ENCODE results near the gene FBH1. TPM values are rescaled to one million over a fixed set of nuclear protein-coding genes. Genes with fewer than 3 reads are reported as not detected.

Gene FBH1
- polyA plus RNA-seq, 1 donor = 70.5 TPM

- H3K36me3 ChIP-seq (ENCODE audit: control insufficient read depth, insufficient read depth, low read length) = peaks cover 23% of the 10 kb centered on the region
- no peak for DNase-seq
- H3K4me1 ChIP-seq (ENCODE audit: control insufficient read depth, insufficient read depth, low read length) = peaks cover 22% of the 10 kb centered on the region
- H3K4me3 ChIP-seq (ENCODE audit: low read length) = peak overlapping the region; percentile 84
- H3K27ac ChIP-seq (ENCODE audit: low read length) = no peak overlapping the region
- H3K27me3 ChIP-seq (ENCODE audit: control insufficient read depth, insufficient read depth, low read length) = no peaks in the 10 kb centered on the region
- 56% methylated on average over 4 of the region's 7 CpGs for WGBS (ENCODE audit: insufficient coverage, low lambda C conversion rate)
- no peaks in the 10 kb centered on the region for H3K9me3 ChIP-seq (ENCODE audit: control insufficient read depth, low read depth, low read length)
Observed at GRCh38 chr10:5891009-5891408, 966 bp downstream of the FBH1 start.

- H3K9me3 ChIP-seq (ENCODE audit: control insufficient read depth, low read depth, low read length) = no peaks in the 10 kb centered on the region
- H3K36me3 ChIP-seq (ENCODE audit: control insufficient read depth, insufficient read depth, low read length) = peaks cover 23% of the 10 kb centered on the region
- H3K4me3 ChIP-seq (ENCODE audit: low read length) = no peak overlapping the region
- WGBS (ENCODE audit: insufficient coverage, low lambda C conversion rate) = no CpG with 5 or more reads among the region's 8 CpGs
- no peaks in the 10 kb centered on the region for H3K27me3 ChIP-seq (ENCODE audit: control insufficient read depth, insufficient read depth, low read length)
- no peak for DNase-seq
- H3K27ac ChIP-seq (ENCODE audit: low read length) = no peak overlapping the region
- H3K4me1 ChIP-seq (ENCODE audit: control insufficient read depth, insufficient read depth, low read length) = peaks cover 22% of the 10 kb centered on the region
Observed at GRCh38 chr10:5892007-5892406, 2.0 kb downstream of the FBH1 start.

- no peak for DNase-seq
- peaks cover 21% of the 10 kb centered on the region for H3K36me3 ChIP-seq (ENCODE audit: control insufficient read depth, insufficient read depth, low read length)
- no peak overlapping the region for H3K27ac ChIP-seq (ENCODE audit: low read length)
- peaks cover 14% of the 10 kb centered on the region for H3K4me1 ChIP-seq (ENCODE audit: control insufficient read depth, insufficient read depth, low read length)
- WGBS (ENCODE audit: insufficient coverage, low lambda C conversion rate) = 0% methylated on average over 1 of the region's 2 CpGs
- H3K4me3 ChIP-seq (ENCODE audit: low read length) = no peak overlapping the region
- H3K27me3 ChIP-seq (ENCODE audit: control insufficient read depth, insufficient read depth, low read length) = no peaks in the 10 kb centered on the region
- peaks cover 4% of the 10 kb centered on the region for H3K9me3 ChIP-seq (ENCODE audit: control insufficient read depth, low read depth, low read length)
Observed at GRCh38 chr10:5893321-5893720, 3.3 kb downstream of the FBH1 start.

GRCh38 chr10:5894403-5894802, 4.4 kb downstream of the FBH1 start:
- H3K9me3 ChIP-seq (ENCODE audit: control insufficient read depth, low read depth, low read length) = peaks cover 4% of the 10 kb centered on the region
- no peak for DNase-seq
- H3K36me3 ChIP-seq (ENCODE audit: control insufficient read depth, insufficient read depth, low read length) = peaks cover 21% of the 10 kb centered on the region
- H3K4me1 ChIP-seq (ENCODE audit: control insufficient read depth, insufficient read depth, low read length) = peaks cover 9% of the 10 kb centered on the region
- H3K4me3 ChIP-seq (ENCODE audit: low read length) = no peak overlapping the region
- no CpG with 5 or more reads among the region's 4 CpGs for WGBS (ENCODE audit: insufficient coverage, low lambda C conversion rate)
- no peaks in the 10 kb centered on the region for H3K27me3 ChIP-seq (ENCODE audit: control insufficient read depth, insufficient read depth, low read length)
- H3K27ac ChIP-seq (ENCODE audit: low read length) = no peak overlapping the region

GRCh38 chr10:5894873-5895272, 4.8 kb downstream of the FBH1 start:
- Histone ChIP-seq H3K4me1 (ENCODE audit: control insufficient read depth, insufficient read depth, low read length) (peaks cover 9% of the 10 kb centered on the region), H3K4me3 (ENCODE audit: low read length) (no peak overlapping the region), H3K36me3 (ENCODE audit: control insufficient read depth, insufficient read depth, low read length) (peaks cover 21% of the 10 kb centered on the region), H3K27ac (ENCODE audit: low read length) (no peak overlapping the region), H3K9me3 (ENCODE audit: control insufficient read depth, low read depth, low read length) (peaks cover 4% of the 10 kb centered on the region), H3K27me3 (ENCODE audit: control insufficient read depth, insufficient read depth, low read length) (no peaks in the 10 kb centered on the region)
- no peak for DNase-seq
- WGBS (ENCODE audit: insufficient coverage, low lambda C conversion rate) = no CpG with 5 or more reads among the region's 8 CpGs

- DNase-seq = no peak
- WGBS (ENCODE audit: insufficient coverage, low lambda C conversion rate) = no CpG with 5 or more reads among the region's 3 CpGs
- H3K36me3 ChIP-seq (ENCODE audit: control insufficient read depth, insufficient read depth, low read length) = peaks cover 21% of the 10 kb centered on the region
- peaks cover 4% of the 10 kb centered on the region for H3K9me3 ChIP-seq (ENCODE audit: control insufficient read depth, low read depth, low read length)
- H3K4me3 ChIP-seq (ENCODE audit: low read length) = no peak overlapping the region
- no peaks in the 10 kb centered on the region for H3K27me3 ChIP-seq (ENCODE audit: control insufficient read depth, insufficient read depth, low read length)
- H3K4me1 ChIP-seq (ENCODE audit: control insufficient read depth, insufficient read depth, low read length) = peaks cover 9% of the 10 kb centered on the region
- no peak overlapping the region for H3K27ac ChIP-seq (ENCODE audit: low read length)
Observed at GRCh38 chr10:5895365-5895764, 5.3 kb downstream of the FBH1 start.

GRCh38 chr10:5895804-5896203, 5.8 kb downstream of the FBH1 start:
- Histone ChIP-seq H3K4me1 (ENCODE audit: control insufficient read depth, insufficient read depth, low read length) (peaks cover 8% of the 10 kb centered on the region), H3K4me3 (ENCODE audit: low read length) (no peak overlapping the region), H3K36me3 (ENCODE audit: control insufficient read depth, insufficient read depth, low read length) (peaks cover 21% of the 10 kb centered on the region), H3K27ac (ENCODE audit: low read length) (no peak overlapping the region), H3K9me3 (ENCODE audit: control insufficient read depth, low read depth, low read length) (peaks cover 4% of the 10 kb centered on the region), H3K27me3 (ENCODE audit: control insufficient read depth, insufficient read depth, low read length) (no peaks in the 10 kb centered on the region)
- no peak for DNase-seq
- WGBS (ENCODE audit: insufficient coverage, low lambda C conversion rate) = no CpG with 5 or more reads among the region's 9 CpGs

- Histone ChIP-seq H3K27me3 (ENCODE audit: control insufficient read depth, insufficient read depth, low read length) (no peaks in the 10 kb centered on the region), H3K36me3 (ENCODE audit: control insufficient read depth, insufficient read depth, low read length) (peaks cover 21% of the 10 kb centered on the region), H3K4me3 (ENCODE audit: low read length) (no peak overlapping the region), H3K27ac (ENCODE audit: low read length) (no peak overlapping the region), H3K4me1 (ENCODE audit: control insufficient read depth, insufficient read depth, low read length) (peaks cover 4% of the 10 kb centered on the region), H3K9me3 (ENCODE audit: control insufficient read depth, low read depth, low read length) (peaks cover 4% of the 10 kb centered on the region)
- DNase-seq = no peak
- 100% methylated on average over 1 of the region's 5 CpGs for WGBS (ENCODE audit: insufficient coverage, low lambda C conversion rate)
Observed at GRCh38 chr10:5896208-5897052, 6.4 kb downstream of the FBH1 start.

GRCh38 chr10:5897053-5897340, 7.0 kb downstream of the FBH1 start:
- H3K9me3 ChIP-seq (ENCODE audit: control insufficient read depth, low read depth, low read length) = peaks cover 4% of the 10 kb centered on the region
- WGBS (ENCODE audit: insufficient coverage, low lambda C conversion rate) = no CpG with 5 or more reads among the region's 4 CpGs
- H3K27ac ChIP-seq (ENCODE audit: low read length) = no peak overlapping the region
- no peaks in the 10 kb centered on the region for H3K27me3 ChIP-seq (ENCODE audit: control insufficient read depth, insufficient read depth, low read length)
- H3K36me3 ChIP-seq (ENCODE audit: control insufficient read depth, insufficient read depth, low read length) = peaks cover 21% of the 10 kb centered on the region
- peaks cover 1% of the 10 kb centered on the region for H3K4me1 ChIP-seq (ENCODE audit: control insufficient read depth, insufficient read depth, low read length)
- no peak for DNase-seq
- H3K4me3 ChIP-seq (ENCODE audit: low read length) = no peak overlapping the region

GRCh38 chr10:5897504-5897903, 7.5 kb downstream of the FBH1 start:
- H3K27ac ChIP-seq (ENCODE audit: low read length) = no peak overlapping the region
- H3K9me3 ChIP-seq (ENCODE audit: control insufficient read depth, low read depth, low read length) = peaks cover 4% of the 10 kb centered on the region
- no peak for DNase-seq
- no peak overlapping the region for H3K4me3 ChIP-seq (ENCODE audit: low read length)
- WGBS (ENCODE audit: insufficient coverage, low lambda C conversion rate) = no CpG with 5 or more reads among the region's 8 CpGs
- no peaks in the 10 kb centered on the region for H3K27me3 ChIP-seq (ENCODE audit: control insufficient read depth, insufficient read depth, low read length)
- peaks cover 21% of the 10 kb centered on the region for H3K36me3 ChIP-seq (ENCODE audit: control insufficient read depth, insufficient read depth, low read length)
- H3K4me1 ChIP-seq (ENCODE audit: control insufficient read depth, insufficient read depth, low read length) = no peaks in the 10 kb centered on the region

GRCh38 chr10:5898163-5898562, 8.1 kb downstream of the FBH1 start:
- no peak overlapping the region for H3K4me3 ChIP-seq (ENCODE audit: low read length)
- H3K36me3 ChIP-seq (ENCODE audit: control insufficient read depth, insufficient read depth, low read length) = peaks cover 23% of the 10 kb centered on the region
- WGBS (ENCODE audit: insufficient coverage, low lambda C conversion rate) = 100% methylated on average over 1 of the region's 7 CpGs
- peaks cover 4% of the 10 kb centered on the region for H3K9me3 ChIP-seq (ENCODE audit: control insufficient read depth, low read depth, low read length)
- no peaks in the 10 kb centered on the region for H3K27me3 ChIP-seq (ENCODE audit: control insufficient read depth, insufficient read depth, low read length)
- no peak for DNase-seq
- no peaks in the 10 kb centered on the region for H3K4me1 ChIP-seq (ENCODE audit: control insufficient read depth, insufficient read depth, low read length)
- no peak overlapping the region for H3K27ac ChIP-seq (ENCODE audit: low read length)
